HEK293 (cell line): ENCODE data around the gene PTPRN.

ENCODE experiments used
- CTCF ChIA-PET: fragments of 350-600 bp; formaldehyde crosslinking; extraction: SDS; loops from one replicate; lab custom pipeline; 2021; ENCODE audit warnings: antibody characterized with exemption; lab: Yijun Ruan, JAX
- POLR2A ChIA-PET: fragments of 300-600 bp; formaldehyde crosslinking; extraction: SDS; loops from one replicate; lab custom pipeline; 2020; ENCODE audit warnings: antibody characterized with exemption, inconsistent platforms; lab: Yijun Ruan, JAX
- H3K27ac ChIP-seq: fragments of 200-500 bp; sonication (Bioruptor generic); 2 replicates; pipeline ENCODE4 v1.5.1; 2014; ENCODE audit warnings: low read depth, low read length, control low read depth, inconsistent platforms; ENCODE audit errors: extremely low read depth
- H3K36me3 ChIP-seq, 2 experiments: fragments of 200-500 bp in 1 of 2; sonication (Bioruptor generic) in 1 of 2; 1 replicate in 1 of 2; 2 replicates in 1 of 2; pipeline ENCODE4 v1.5.1; 2014 to 2017; ENCODE audit warnings: inconsistent platforms in 2 of 2, low read length in 2 of 2; ENCODE audit not compliant: control insufficient read depth in 2 of 2, insufficient read depth in 1 of 2
- H3K4me1 ChIP-seq: fragments of 200-500 bp; sonication (Bioruptor generic); 2 replicates; pipeline ENCODE4 v1.5.1; 2014; ENCODE audit warnings: mild to moderate bottlenecking, low read length, inconsistent platforms; ENCODE audit not compliant: control insufficient read depth, insufficient read depth
- H3K4me3 ChIP-seq: 2 replicates; pipeline ENCODE4 v1.5.1; 2011; ENCODE audit warnings: low read depth, mild to moderate bottlenecking, control low read depth, low read length, moderate library complexity
- H3K9me3 ChIP-seq: fragments of 200-500 bp; sonication (Bioruptor generic); 2 replicates; pipeline ENCODE4 v1.5.1; 2014; ENCODE audit warnings: low read depth, low read length, inconsistent platforms; ENCODE audit not compliant: control insufficient read depth, insufficient read depth
- FEZF1 ChIP-seq: fragments of 450-650 bp; formaldehyde crosslinking; IDR thresholded peaks from 2 replicates; pipeline ENCODE4 v1.5.1; 2016; ENCODE audit warnings: missing biosample characterization, missing genetic modification characterization
- HOXC10 ChIP-seq: sonication (generic); formaldehyde crosslinking; IDR thresholded peaks from 2 replicates; pipeline ENCODE4 v1.8.1; 2023; ENCODE audit warnings: mild to moderate bottlenecking, missing genetic modification reagents
- IKZF3 ChIP-seq: fragments of 450-650 bp; IDR thresholded peaks from 2 replicates; pipeline ENCODE4 v1.5.0; 2018; ENCODE audit warnings: missing biosample characterization, mild to moderate bottlenecking, missing genetic modification characterization, moderate library complexity
- KLF1 ChIP-seq: fragments of 450-650 bp; formaldehyde crosslinking; IDR thresholded peaks from 2 replicates; pipeline ENCODE4 v1.5.1; 2016; ENCODE audit warnings: missing biosample characterization, missing genetic modification characterization
- MYNN ChIP-seq: fragments of 450-650 bp; formaldehyde crosslinking; IDR thresholded peaks from 2 replicates; pipeline ENCODE4 v1.5.1; 2016; ENCODE audit warnings: missing biosample characterization, missing genetic modification characterization, borderline replicate concordance
- PRDM1 ChIP-seq: fragments of 450-650 bp; formaldehyde crosslinking; IDR thresholded peaks from 2 replicates; pipeline ENCODE4; 2016; ENCODE audit warnings: missing biosample characterization, missing genetic modification characterization
- ZBTB20 ChIP-seq: fragments of 450-650 bp; formaldehyde crosslinking; IDR thresholded peaks from 2 replicates; pipeline ENCODE4 v1.5.1; 2016; ENCODE audit warnings: missing biosample characterization, missing genetic modification characterization
- ZBTB21 ChIP-seq: fragments of 450-650 bp; formaldehyde crosslinking; IDR thresholded peaks from 2 replicates; pipeline ENCODE4 v1.5.1; 2017; ENCODE audit warnings: missing biosample characterization, missing genetic modification characterization
- ZBTB48 ChIP-seq: fragments of 450-650 bp; formaldehyde crosslinking; IDR thresholded peaks from 2 replicates; pipeline ENCODE4 v1.5.1; 2016; ENCODE audit warnings: missing biosample characterization, missing genetic modification characterization
- ZIC2 ChIP-seq: fragments of 450-650 bp; formaldehyde crosslinking; IDR thresholded peaks from 2 replicates; pipeline ENCODE4 v1.5.1; 2016; ENCODE audit warnings: missing biosample characterization, missing genetic modification characterization
- ZNF133 ChIP-seq: fragments of 450-650 bp; formaldehyde crosslinking; IDR thresholded peaks from 2 replicates; pipeline ENCODE4 v1.5.1; 2016; ENCODE audit warnings: missing biosample characterization, missing genetic modification characterization
- ZNF274 ChIP-seq, 2 experiments: fragments of 200-500 bp in 1 of 2; fragments of 450-650 bp in 1 of 2; sonication (Bioruptor generic) in 1 of 2; formaldehyde crosslinking in 1 of 2; IDR thresholded peaks; 2 replicates each; pipeline versions ENCODE4 v1.5.1 to v1.6.1; 2014 to 2016; ENCODE audit warnings: borderline replicate concordance in 1 of 2, inconsistent platforms in 1 of 2, low read length in 1 of 2, missing biosample characterization in 1 of 2, missing genetic modification characterization in 1 of 2
- ZNF292 ChIP-seq: fragments of 450-650 bp; formaldehyde crosslinking; IDR thresholded peaks from 2 replicates; pipeline ENCODE4 v1.5.1; 2016; ENCODE audit warnings: low read depth, missing biosample characterization, missing genetic modification characterization, borderline replicate concordance
- ZNF335 ChIP-seq: fragments of 450-650 bp; formaldehyde crosslinking; conservative IDR thresholded peaks from 2 replicates; pipeline ENCODE4 v1.5.1; 2016; ENCODE audit warnings: missing biosample characterization, missing genetic modification characterization
- ZNF514 ChIP-seq: fragments of 450-650 bp; formaldehyde crosslinking; IDR thresholded peaks from 2 replicates; pipeline ENCODE4 v1.5.1; 2016; ENCODE audit warnings: missing biosample characterization, missing genetic modification characterization
- ZNF521 ChIP-seq: fragments of 450-650 bp; formaldehyde crosslinking; IDR thresholded peaks from 2 replicates; pipeline ENCODE4 v1.5.1; 2017; ENCODE audit warnings: missing biosample characterization, mild to moderate bottlenecking, missing genetic modification characterization
- ZNF555 ChIP-seq: fragments of 450-650 bp; formaldehyde crosslinking; conservative IDR thresholded peaks from 2 replicates; pipeline ENCODE4 v1.5.1; 2017; ENCODE audit warnings: missing biosample characterization, mild to moderate bottlenecking, missing genetic modification characterization, inconsistent platforms
- ZNF561 ChIP-seq: fragments of 450-650 bp; IDR thresholded peaks from 2 replicates; pipeline ENCODE4 v1.5.1; 2018; ENCODE audit warnings: missing biosample characterization, missing genetic modification characterization, borderline replicate concordance
- TF ChIP-seq, protein P1 (sequence below): fragments of 450-650 bp; formaldehyde crosslinking; IDR thresholded peaks from 2 replicates; pipeline ENCODE4 v1.5.1; 2017; ENCODE audit warnings: missing biosample characterization, missing genetic modification characterization
- TF ChIP-seq, protein P2 (sequence below): sonication (generic); formaldehyde crosslinking; IDR thresholded peaks from 2 replicates; pipeline ENCODE4 v1.8.1; 2022; ENCODE audit warnings: mild to moderate bottlenecking, moderate library complexity, missing genetic modification reagents
- TF ChIP-seq, protein P3 (sequence below): fragments of 450-650 bp; IDR thresholded peaks from 2 replicates; pipeline ENCODE4 v1.5.1; 2018; ENCODE audit warnings: missing biosample characterization, missing genetic modification characterization
- TF ChIP-seq, protein P4 (sequence below): fragments of 450-650 bp; formaldehyde crosslinking; IDR thresholded peaks from 2 replicates; pipeline ENCODE4 v1.5.1; 2017; ENCODE audit warnings: missing biosample characterization, missing genetic modification characterization
- TF ChIP-seq, protein P5 (sequence below): fragments of 450-650 bp; formaldehyde crosslinking; IDR thresholded peaks from 2 replicates; pipeline ENCODE4 v1.5.1; 2016; ENCODE audit warnings: missing biosample characterization, missing genetic modification characterization, low read depth
- TF ChIP-seq, protein P6 (sequence below): fragments of 450-650 bp; formaldehyde crosslinking; IDR thresholded peaks from 2 replicates; pipeline ENCODE4 v1.5.1; 2017; ENCODE audit warnings: missing biosample characterization, missing genetic modification characterization
- TF ChIP-seq, protein P7 (sequence below): fragments of 450-650 bp; formaldehyde crosslinking; IDR thresholded peaks from 2 replicates; pipeline ENCODE4 v1.5.1; 2016; ENCODE audit warnings: missing biosample characterization, missing genetic modification characterization

The PTPRN gene

DNA sequence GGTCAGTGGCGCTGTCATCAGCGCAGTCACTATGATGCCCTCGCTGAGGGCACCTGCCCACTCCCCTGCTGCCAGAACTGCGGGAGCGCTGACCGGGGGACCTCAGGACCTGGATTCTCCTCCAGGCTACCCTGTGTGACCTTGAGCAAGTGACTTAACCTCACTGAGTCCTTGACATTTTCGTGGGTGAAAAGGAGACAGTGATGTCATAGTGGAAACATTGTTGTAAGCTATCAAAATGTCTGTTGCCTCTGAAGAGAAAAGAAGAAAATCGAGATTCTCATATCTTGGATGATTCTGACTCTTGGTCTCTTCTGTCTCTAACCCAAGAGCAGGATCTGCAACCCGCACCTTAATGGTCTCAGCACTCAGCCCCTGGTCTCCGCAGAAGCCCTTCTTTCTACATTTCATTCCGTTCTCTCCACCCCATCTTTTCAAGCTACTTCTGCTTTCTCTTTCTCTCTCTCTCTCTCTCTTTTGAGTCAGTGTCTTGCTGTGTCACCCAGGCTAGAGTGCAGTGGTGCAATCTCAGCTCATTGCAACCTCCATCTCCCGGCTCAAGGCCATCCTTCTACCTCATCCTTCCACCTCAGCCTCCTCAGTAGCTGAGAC, 54.5 kb downstream of the PTPRN start:
- Histone ChIP-seq H3K4me1 (no peaks in the 10 kb centered on the region), H3K36me3 (peaks cover 0 to 4% of the 10 kb centered on the region in 2 experiments; a peak in 1 of 3 replicates), H3K27ac (no peak overlapping the region), H3K4me3 (peak overlapping the region; percentile 55), H3K9me3 (no peaks in the 10 kb centered on the region)
- CTCF ChIA-PET: interaction anchor here (0.5 to 3.6 kb wide), 8 partner anchors 13 to 133 kb away, joined by 3 to 22 read pairs (median 4); no protein-coding TSS in a partner anchor
- POLR2A ChIA-PET: interaction anchor here (1.1 to 3.2 kb wide), 4 partner anchors 9 to 37 kb away, joined by 3 to 17 read pairs (median 4); partner anchors contain the start of genes GLB1L and STK16
- TF ChIP-seq ZNF555 (tag by site-specific recombination) (no peak), ZNF335 (no peak), ZNF514 (tag by site-specific recombination) (no peak), KLF1 (tag by site-specific recombination) (no peak), FEZF1 (tag by site-specific recombination) (no peak), ZBTB20 (0 out of 2 replicates have a peak, but pooled peaks have one; percentile 1), ZBTB21 (tag by site-specific recombination) (0 out of 2 replicates have a peak, but pooled peaks have one; percentile 29), ZNF133 (tag by site-specific recombination) (no peak), ZNF292 (no peak), MYNN (no peak), ZIC2 (tag by site-specific recombination) (peak; percentile 80; the same call in 1 of the 2 replicates), HOXC10 (CRISPR knock-in tag) (no peak), ZNF561 (tag by site-specific recombination) (no peak), ZNF521 (no peak), PRDM1 (tag by site-specific recombination) (peak; percentile 86), ZNF274 (IDR thresholded peaks at IDR 0.05; ENCODE audit: low read length) (no peak), ZNF274 (tag by site-specific recombination; IDR thresholded peaks at IDR 0.05; ENCODE audit: borderline replicate concordance) (no peak), ZBTB48 (no peak), IKZF3 (tag by site-specific recombination) (no peak)
- TF ChIP-seq, protein P1, sequence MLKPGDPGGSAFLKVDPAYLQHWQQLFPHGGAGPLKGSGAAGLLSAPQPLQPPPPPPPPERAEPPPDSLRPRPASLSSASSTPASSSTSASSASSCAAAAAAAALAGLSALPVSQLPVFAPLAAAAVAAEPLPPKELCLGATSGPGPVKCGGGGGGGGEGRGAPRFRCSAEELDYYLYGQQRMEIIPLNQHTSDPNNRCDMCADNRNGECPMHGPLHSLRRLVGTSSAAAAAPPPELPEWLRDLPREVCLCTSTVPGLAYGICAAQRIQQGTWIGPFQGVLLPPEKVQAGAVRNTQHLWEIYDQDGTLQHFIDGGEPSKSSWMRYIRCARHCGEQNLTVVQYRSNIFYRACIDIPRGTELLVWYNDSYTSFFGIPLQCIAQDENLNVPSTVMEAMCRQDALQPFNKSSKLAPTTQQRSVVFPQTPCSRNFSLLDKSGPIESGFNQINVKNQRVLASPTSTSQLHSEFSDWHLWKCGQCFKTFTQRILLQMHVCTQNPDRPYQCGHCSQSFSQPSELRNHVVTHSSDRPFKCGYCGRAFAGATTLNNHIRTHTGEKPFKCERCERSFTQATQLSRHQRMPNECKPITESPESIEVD (tag by site-specific recombination): no peak
- TF ChIP-seq, protein P2, sequence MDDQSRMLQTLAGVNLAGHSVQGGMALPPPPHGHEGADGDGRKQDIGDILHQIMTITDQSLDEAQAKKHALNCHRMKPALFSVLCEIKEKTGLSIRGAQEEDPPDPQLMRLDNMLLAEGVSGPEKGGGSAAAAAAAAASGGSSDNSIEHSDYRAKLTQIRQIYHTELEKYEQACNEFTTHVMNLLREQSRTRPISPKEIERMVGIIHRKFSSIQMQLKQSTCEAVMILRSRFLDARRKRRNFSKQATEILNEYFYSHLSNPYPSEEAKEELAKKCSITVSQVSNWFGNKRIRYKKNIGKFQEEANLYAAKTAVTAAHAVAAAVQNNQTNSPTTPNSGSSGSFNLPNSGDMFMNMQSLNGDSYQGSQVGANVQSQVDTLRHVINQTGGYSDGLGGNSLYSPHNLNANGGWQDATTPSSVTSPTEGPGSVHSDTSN: no peak
- TF ChIP-seq, protein P3, sequence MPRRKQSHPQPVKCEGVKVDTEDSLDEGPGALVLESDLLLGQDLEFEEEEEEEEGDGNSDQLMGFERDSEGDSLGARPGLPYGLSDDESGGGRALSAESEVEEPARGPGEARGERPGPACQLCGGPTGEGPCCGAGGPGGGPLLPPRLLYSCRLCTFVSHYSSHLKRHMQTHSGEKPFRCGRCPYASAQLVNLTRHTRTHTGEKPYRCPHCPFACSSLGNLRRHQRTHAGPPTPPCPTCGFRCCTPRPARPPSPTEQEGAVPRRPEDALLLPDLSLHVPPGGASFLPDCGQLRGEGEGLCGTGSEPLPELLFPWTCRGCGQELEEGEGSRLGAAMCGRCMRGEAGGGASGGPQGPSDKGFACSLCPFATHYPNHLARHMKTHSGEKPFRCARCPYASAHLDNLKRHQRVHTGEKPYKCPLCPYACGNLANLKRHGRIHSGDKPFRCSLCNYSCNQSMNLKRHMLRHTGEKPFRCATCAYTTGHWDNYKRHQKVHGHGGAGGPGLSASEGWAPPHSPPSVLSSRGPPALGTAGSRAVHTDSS (tag by site-specific recombination): no peak
- TF ChIP-seq, protein P4, sequence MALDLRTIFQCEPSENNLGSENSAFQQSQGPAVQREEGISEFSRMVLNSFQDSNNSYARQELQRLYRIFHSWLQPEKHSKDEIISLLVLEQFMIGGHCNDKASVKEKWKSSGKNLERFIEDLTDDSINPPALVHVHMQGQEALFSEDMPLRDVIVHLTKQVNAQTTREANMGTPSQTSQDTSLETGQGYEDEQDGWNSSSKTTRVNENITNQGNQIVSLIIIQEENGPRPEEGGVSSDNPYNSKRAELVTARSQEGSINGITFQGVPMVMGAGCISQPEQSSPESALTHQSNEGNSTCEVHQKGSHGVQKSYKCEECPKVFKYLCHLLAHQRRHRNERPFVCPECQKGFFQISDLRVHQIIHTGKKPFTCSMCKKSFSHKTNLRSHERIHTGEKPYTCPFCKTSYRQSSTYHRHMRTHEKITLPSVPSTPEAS (tag by site-specific recombination): no peak
- TF ChIP-seq, protein P5, sequence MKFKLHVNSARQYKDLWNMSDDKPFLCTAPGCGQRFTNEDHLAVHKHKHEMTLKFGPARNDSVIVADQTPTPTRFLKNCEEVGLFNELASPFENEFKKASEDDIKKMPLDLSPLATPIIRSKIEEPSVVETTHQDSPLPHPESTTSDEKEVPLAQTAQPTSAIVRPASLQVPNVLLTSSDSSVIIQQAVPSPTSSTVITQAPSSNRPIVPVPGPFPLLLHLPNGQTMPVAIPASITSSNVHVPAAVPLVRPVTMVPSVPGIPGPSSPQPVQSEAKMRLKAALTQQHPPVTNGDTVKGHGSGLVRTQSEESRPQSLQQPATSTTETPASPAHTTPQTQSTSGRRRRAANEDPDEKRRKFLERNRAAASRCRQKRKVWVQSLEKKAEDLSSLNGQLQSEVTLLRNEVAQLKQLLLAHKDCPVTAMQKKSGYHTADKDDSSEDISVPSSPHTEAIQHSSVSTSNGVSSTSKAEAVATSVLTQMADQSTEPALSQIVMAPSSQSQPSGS (tag by site-specific recombination): peak; percentile 40; the same call in 1 of the 2 replicates
- TF ChIP-seq, protein P6, sequence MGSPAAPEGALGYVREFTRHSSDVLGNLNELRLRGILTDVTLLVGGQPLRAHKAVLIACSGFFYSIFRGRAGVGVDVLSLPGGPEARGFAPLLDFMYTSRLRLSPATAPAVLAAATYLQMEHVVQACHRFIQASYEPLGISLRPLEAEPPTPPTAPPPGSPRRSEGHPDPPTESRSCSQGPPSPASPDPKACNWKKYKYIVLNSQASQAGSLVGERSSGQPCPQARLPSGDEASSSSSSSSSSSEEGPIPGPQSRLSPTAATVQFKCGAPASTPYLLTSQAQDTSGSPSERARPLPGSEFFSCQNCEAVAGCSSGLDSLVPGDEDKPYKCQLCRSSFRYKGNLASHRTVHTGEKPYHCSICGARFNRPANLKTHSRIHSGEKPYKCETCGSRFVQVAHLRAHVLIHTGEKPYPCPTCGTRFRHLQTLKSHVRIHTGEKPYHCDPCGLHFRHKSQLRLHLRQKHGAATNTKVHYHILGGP: no peak
- TF ChIP-seq, protein P7, sequence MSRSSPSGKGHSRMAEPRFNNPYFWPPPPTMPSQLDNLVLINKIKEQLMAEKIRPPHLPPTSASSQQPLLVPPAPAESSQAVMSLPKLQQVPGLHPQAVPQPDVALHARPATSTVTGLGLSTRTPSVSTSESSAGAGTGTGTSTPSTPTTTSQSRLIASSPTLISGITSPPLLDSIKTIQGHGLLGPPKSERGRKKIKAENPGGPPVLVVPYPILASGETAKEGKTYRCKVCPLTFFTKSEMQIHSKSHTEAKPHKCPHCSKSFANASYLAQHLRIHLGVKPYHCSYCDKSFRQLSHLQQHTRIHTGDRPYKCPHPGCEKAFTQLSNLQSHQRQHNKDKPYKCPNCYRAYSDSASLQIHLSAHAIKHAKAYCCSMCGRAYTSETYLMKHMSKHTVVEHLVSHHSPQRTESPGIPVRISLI (tag by site-specific recombination): no peak
